ENCODE data around the gene CYLD.

DNA sequence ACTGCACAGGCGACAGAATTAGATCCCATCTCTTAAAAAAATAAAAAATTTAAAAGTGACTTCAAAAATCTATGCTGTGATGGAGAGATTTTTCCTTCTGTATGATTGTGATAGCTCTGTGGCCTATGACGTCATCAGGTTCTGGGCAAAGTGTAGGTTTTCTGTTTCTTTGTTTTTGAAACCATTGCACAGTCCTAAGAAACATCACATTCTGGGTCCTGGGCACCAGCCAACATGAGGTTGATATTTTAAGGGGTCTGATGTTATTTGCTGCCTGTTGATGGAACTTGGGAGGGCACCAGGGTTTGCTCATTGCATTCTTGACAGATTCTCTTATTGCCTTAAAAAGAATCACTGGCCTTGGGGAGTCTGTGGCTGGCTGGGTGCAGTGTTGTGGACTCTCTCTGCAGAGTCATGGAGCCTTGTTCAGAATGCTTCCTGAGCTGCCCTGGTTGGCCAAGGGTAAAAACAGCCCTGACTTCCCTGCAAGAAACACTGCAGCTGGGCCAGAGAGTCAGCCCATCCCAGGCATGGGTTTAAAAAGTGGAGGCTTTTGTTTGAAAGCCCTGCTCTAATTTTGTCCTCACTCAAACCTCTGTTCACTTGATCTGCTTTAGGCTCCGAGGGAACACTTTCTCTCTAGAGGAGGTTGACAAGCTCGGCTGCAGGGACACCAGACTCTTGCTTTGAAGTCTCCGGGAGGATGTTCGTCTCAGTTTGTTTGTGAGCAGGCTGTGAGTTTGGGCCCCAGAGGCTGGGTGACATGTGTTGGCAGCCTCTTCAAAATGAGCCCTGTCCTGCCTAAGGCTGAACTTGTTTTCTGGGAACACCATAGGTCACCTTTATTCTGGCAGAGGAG, 10.5 kb upstream of the CYLD start:
- no peak for TF ChIP-seq POLR2A (IDR thresholded peaks at IDR 0.05)
- no peak for TF ChIP-seq CTCF (IDR thresholded peaks at IDR 0.05)
